HepG2 (cell line): ENCODE measurements around the gene ADARB2. TPM values are rescaled to one million over a fixed set of nuclear protein-coding genes. Genes with fewer than 3 reads are reported as not detected.

Source experiments
- ATAC-seq: fragments of 200-7000 bp; cut with Tn5 transposase; 3 replicates; pipeline ENCODE4 v1.9.1; 2020; ENCODE audit warnings: mild to moderate bottlenecking, moderate library complexity
- BruUV-seq: library from RNA; stranded (reverse); fragments of 400-500 nt; replicated peaks from 2 replicates; lab custom pipeline; 2021; lab: Mats Ljungman, UMichigan
- CTCF ChIA-PET: fragments of 300-600 bp; formaldehyde crosslinking; extraction: SDS; loops from one replicate; lab custom pipeline; 2021; ENCODE audit warnings: low total read pairs, inconsistent platforms, low intra/inter-chr PET ratio; lab: Yijun Ruan, JAX
- POLR2A ChIA-PET: fragments of 350-600 bp; sonication (Branson Sonifier 250); formaldehyde crosslinking; loops from one replicate; lab custom pipeline; 2020; ENCODE audit warnings: antibody characterized with exemption, inconsistent platforms; lab: Yijun Ruan, JAX
- DNase-seq: peaks from one replicate; pipeline ENCODE4 v3.0.0-alpha.2; 2015; ENCODE audit warnings: low spot score
- FAIRE-seq: peaks from 3 replicates; lab custom pipeline; 2011; peaks lifted over from hg19 to GRCh38; lab: Jason Lieb, UNC
- H2AFZ ChIP-seq: one replicate; pipeline ENCODE4 v1.6.1; 2011; ENCODE audit warnings: low read length, inconsistent platforms
- H3K27ac ChIP-seq: fragments of 300-600 bp; 3 replicates; pipeline ENCODE4 v1.8.0; 2011; ENCODE audit warnings: mixed run types, mild to moderate bottlenecking, mixed read lengths, low read length, inconsistent platforms; ENCODE audit not compliant: insufficient read depth; ENCODE audit errors: extremely low read length
- H3K27me3 ChIP-seq, 2 experiments: fragments of 200-600 bp in 1 of 2; 2 replicates in 1 of 2; 3 replicates in 1 of 2; pipeline versions ENCODE4 v1.6.0 to v1.8.0; 2011; ENCODE audit warnings: low read length in 2 of 2, mild to moderate bottlenecking in 2 of 2, moderate library complexity in 2 of 2, inconsistent platforms in 1 of 2; ENCODE audit not compliant: insufficient read depth in 2 of 2, control insufficient read depth in 1 of 2
- H3K36me3 ChIP-seq, 2 experiments: fragments of 200-600 bp in 1 of 2; replicated peaks in 1 of 2; 2 replicates in 1 of 2; 3 replicates in 1 of 2; pipeline versions ENCODE4 v1.5.1 to v1.8.0; 2011; ENCODE audit warnings: low read length in 2 of 2, inconsistent platforms in 1 of 2; ENCODE audit not compliant: insufficient read depth in 2 of 2, control insufficient read depth in 1 of 2
- H3K4me1 ChIP-seq: 2 replicates; pipeline ENCODE4 v1.5.1; 2012; ENCODE audit warnings: low read length, inconsistent platforms; ENCODE audit not compliant: insufficient read depth
- H3K4me2 ChIP-seq: 2 replicates; pipeline ENCODE4 v1.6.0; 2011; ENCODE audit warnings: low read depth, low read length, inconsistent platforms
- H3K4me3 ChIP-seq, 3 experiments: fragments of 200-600 bp in 1 of 3; sonication (generic), shearing (Covaris generic) in 1 of 3; replicated peaks in 1 of 3; 2 replicates each; pipeline ENCODE4 v1.5.1; 2011 to 2016; ENCODE audit warnings: low read length in 3 of 3, inconsistent platforms in 2 of 3, low read depth in 2 of 3, mild to moderate bottlenecking in 2 of 3, control low read depth in 1 of 3, mixed read lengths in 1 of 3; ENCODE audit not compliant: insufficient read depth in 1 of 3
- H3K79me2 ChIP-seq: one replicate; pipeline ENCODE4 v1.6.1; 2011; ENCODE audit warnings: low read length, inconsistent platforms; ENCODE audit not compliant: insufficient read depth
- H3K9ac ChIP-seq: 2 replicates; pipeline ENCODE4 v1.6.0; 2011; ENCODE audit warnings: mild to moderate bottlenecking, low read depth, low read length, inconsistent platforms; ENCODE audit not compliant: insufficient read depth
- H3K9me3 ChIP-seq: 2 replicates; pipeline ENCODE4 v1.5.1; 2012; ENCODE audit warnings: mild to moderate bottlenecking, low read length
- H4K20me1 ChIP-seq: 2 replicates; pipeline ENCODE4 v1.6.0; 2011; ENCODE audit warnings: inconsistent platforms, mild to moderate bottlenecking, low read length, moderate library complexity; ENCODE audit not compliant: insufficient read depth
- CBX2 ChIP-seq, 2 experiments: fragments of 200-600 bp in 1 of 2; sonication (generic); formaldehyde crosslinking in 1 of 2; IDR thresholded peaks; 2 replicates each; pipeline versions ENCODE4 v1.7.0 to v1.8.1; 2018 to 2022; ENCODE audit warnings: low read depth in 2 of 2, low read length in 1 of 2, mild to moderate bottlenecking in 1 of 2, missing genetic modification reagents in 1 of 2
- KLF9 ChIP-seq: IDR thresholded peaks from 2 replicates; pipeline ENCODE4 v1.6.1; 2016; ENCODE audit warnings: low read depth
- MLLT10 ChIP-seq: sonication (generic); formaldehyde crosslinking; IDR thresholded peaks from 2 replicates; pipeline ENCODE4 v1.4.0; 2020; ENCODE audit warnings: missing genetic modification reagents
- NONO ChIP-seq, 2 experiments: fragments of 450-650 bp in 1 of 2; sonication (generic) in 1 of 2; formaldehyde crosslinking in 1 of 2; IDR thresholded peaks in 1 of 2; conservative IDR thresholded peaks in 1 of 2; 2 replicates each; pipeline versions ENCODE4 v1.6.1 to v1.8.0; 2017 to 2022; ENCODE audit warnings: mild to moderate bottlenecking in 1 of 2, missing genetic modification reagents in 1 of 2, moderate library complexity in 1 of 2
- SIX4 ChIP-seq: sonication (generic); formaldehyde crosslinking; IDR thresholded peaks from 2 replicates; pipeline ENCODE4 v1.4.0; 2020; ENCODE audit warnings: missing genetic modification reagents
- TSC22D2 ChIP-seq: sonication (generic); formaldehyde crosslinking; IDR thresholded peaks from 2 replicates; pipeline ENCODE4 v1.5.1; 2020; ENCODE audit warnings: missing genetic modification reagents, mild to moderate bottlenecking, borderline replicate concordance
- ZNF839 ChIP-seq: sonication (generic); formaldehyde crosslinking; IDR thresholded peaks from 2 replicates; pipeline ENCODE4 v1.4.0; 2020; ENCODE audit warnings: missing genetic modification reagents, mild to moderate bottlenecking, borderline replicate concordance
- WGBS: methylation state at CpG from one replicate; pipeline ENCODE4 v1.1.6; 2017; ENCODE audit warnings: low lambda C conversion rate; 5-methylcytosine and 5-hydroxymethylcytosine counted together
- in situ Hi-C: cut with HindIII; loops from 2 replicates; pipeline ENCODE4 v1.10.0; 2017; ENCODE audit warnings: low pct_unique_long_range_greater_than_20kb; ENCODE audit not compliant: extremely low pct_ligation_motif_present
- intact Hi-C: fragments of 100-400 bp; cut with micrococcal nuclease; formaldehyde crosslinking; loops from one replicate; pipeline ENCODE4 v1.10.0; 2022; ENCODE audit not compliant: unreplicated experiment
- polyA plus RNA-seq, 8 experiments: library from polyadenylated mRNA; depleted of rRNA in 3 of 8; stranded (reverse) in 7 of 8; unstranded in 1 of 8; fragments of >200 nt; fragmentation: Illumina TruSeq in 4 of 8; extraction: Trizol in 4 of 8; gene quantifications; 2 replicates each; pipeline versions ENCODE4 v1.2.1 to v1.2.3, GENCODE V29; 2011 to 2016; ENCODE audit warnings: low read depth in 4 of 8, missing spikeins in 1 of 8, mixed read lengths in 1 of 8; ENCODE audit not compliant: insufficient read depth in 1 of 8
- total RNA-seq, 5 experiments: library from RNA; depleted of rRNA; stranded (reverse); fragments of >200 nt; fragmentation: Illumina TruSeq; extraction: Trizol; gene quantifications; 2 replicates each; pipeline ENCODE4 v1.2.3, GENCODE V29; 2016; ENCODE audit warnings: low read depth in 1 of 5
- TF ChIP-seq, protein P1 (sequence below): sonication (generic); formaldehyde crosslinking; IDR thresholded peaks from 2 replicates; pipeline ENCODE4 v1.4.0; 2020; ENCODE audit warnings: missing genetic modification reagents
- TF ChIP-seq, protein P2 (sequence below): sonication (generic); formaldehyde crosslinking; IDR thresholded peaks from 2 replicates; pipeline ENCODE4 v1.8.0; 2022; ENCODE audit warnings: mild to moderate bottlenecking, missing genetic modification reagents, moderate library complexity
- TF ChIP-seq, protein P3 (sequence below): sonication (generic); formaldehyde crosslinking; IDR thresholded peaks from 2 replicates; pipeline ENCODE4 v1.4.0; 2020; ENCODE audit warnings: low read depth, missing genetic modification reagents

ADARB2 gene
- total and polyA plus RNA-seq, 2 of the 13 experiments (the other 11 are each of a cell fraction or from before 2014, with no cell fraction given) = not detected

DNA sequence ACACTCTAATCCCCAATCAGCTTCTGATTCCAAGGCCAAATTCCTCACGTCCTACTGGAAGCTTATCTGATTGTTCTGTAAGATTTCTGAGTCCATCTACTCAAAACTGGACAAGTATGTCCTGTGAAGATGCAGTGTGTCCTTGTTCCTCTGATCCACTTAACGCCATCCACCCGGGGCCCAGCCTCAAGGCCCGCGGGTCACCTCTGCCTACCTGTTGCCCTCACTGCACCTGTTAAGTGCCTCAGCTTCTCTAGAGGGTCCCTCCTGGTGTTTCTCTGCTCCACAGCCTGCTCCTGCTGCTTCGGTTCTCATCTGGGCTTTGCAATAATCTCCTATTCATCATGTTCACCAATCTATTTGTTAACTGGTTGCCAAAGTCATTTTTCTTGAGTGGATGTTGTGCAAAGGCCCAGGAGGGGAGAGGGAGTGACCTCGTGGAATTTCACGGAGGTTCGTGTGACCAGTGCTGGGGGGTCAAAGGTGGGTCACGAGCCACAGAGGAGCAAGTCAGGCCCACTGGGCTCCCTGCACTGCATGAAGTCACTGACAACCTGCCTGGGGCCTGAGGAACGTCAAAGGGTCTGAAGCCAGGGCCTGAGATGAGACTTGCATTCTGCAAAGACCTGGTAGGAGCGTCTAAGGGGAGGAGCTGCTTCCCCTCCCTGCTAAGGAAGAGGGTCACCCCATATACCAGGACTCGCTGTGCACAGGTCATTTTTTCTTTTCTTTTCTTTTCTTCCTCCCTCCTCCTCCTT is 343.0 kb downstream of the ADARB2 start:
- no peaks in the 10 kb centered on the region for H3K79me2 ChIP-seq
- no peak overlapping the region for H3K4me2 ChIP-seq
- H3K4me3 ChIP-seq = no peak overlapping the region
- DNase-seq (no peak), FAIRE-seq (no peak), ATAC-seq (no peak)
- intact Hi-C loops = no loop called here
- in situ Hi-C loops = no loop called here
- POLR2A ChIA-PET = no interaction called here
- no TSS peak for BruUV-seq
- peaks cover 5 to 43% of the 10 kb centered on the region in 2 experiments; a peak in 4 of 5 replicates for H3K27me3 ChIP-seq
- 14% methylated on average over 8 of the region's 13 CpGs for whole genome bisulfite sequencing
- H3K4me1 ChIP-seq = no peaks in the 10 kb centered on the region
- no peaks in the 10 kb centered on the region for H3K36me3 ChIP-seq
- H3K9me3 ChIP-seq = no peaks in the 10 kb centered on the region
- H2AFZ ChIP-seq = no peak overlapping the region
- CTCF ChIA-PET = no interaction called here
- no peak overlapping the region for H3K9ac ChIP-seq
- H4K20me1 ChIP-seq = no peaks in the 10 kb centered on the region
- H3K27ac ChIP-seq = no peak overlapping the region
- TF ChIP-seq KLF9 (CRISPR knock-in tag) = no peak
- no peak for TF ChIP-seq TSC22D2
- TF ChIP-seq MLLT10 (CRISPR knock-in tag) = no peak
- TF ChIP-seq ZNF839 (CRISPR knock-in tag) = no peak
- TF ChIP-seq, protein P1, sequence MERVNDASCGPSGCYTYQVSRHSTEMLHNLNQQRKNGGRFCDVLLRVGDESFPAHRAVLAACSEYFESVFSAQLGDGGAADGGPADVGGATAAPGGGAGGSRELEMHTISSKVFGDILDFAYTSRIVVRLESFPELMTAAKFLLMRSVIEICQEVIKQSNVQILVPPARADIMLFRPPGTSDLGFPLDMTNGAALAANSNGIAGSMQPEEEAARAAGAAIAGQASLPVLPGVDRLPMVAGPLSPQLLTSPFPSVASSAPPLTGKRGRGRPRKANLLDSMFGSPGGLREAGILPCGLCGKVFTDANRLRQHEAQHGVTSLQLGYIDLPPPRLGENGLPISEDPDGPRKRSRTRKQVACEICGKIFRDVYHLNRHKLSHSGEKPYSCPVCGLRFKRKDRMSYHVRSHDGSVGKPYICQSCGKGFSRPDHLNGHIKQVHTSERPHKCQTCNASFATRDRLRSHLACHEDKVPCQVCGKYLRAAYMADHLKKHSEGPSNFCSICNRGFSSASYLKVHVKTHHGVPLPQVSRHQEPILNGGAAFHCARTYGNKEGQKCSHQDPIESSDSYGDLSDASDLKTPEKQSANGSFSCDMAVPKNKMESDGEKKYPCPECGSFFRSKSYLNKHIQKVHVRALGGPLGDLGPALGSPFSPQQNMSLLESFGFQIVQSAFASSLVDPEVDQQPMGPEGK (CRISPR knock-in tag) = no peak

DNA sequence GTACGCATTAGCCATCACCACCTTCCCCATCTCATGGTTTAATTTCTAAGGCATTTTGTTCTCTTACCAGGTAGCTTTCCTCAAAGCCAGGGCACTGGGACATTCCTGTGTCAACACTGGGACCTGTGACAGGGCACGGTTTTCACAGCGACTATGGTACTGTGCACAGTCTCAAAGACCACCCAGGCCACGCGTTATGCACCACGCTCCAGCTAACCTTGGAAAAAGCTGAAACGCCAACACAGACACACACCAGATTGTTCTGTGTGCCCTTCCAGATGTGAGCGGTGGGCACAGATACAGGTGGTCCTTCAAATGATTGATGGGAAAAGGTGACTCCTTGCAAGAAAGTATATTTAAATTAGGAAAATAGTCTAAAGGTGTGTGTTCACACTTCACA is 343.8 kb downstream of the ADARB2 start:
- DNase-seq = no peak
- no peaks in the 10 kb centered on the region for H3K79me2 ChIP-seq
- intact Hi-C loops (no loop called here), in situ Hi-C loops (no loop called here)
- no peak for ATAC-seq
- no peak overlapping the region for H2AFZ ChIP-seq
- H4K20me1 ChIP-seq = no peaks in the 10 kb centered on the region
- H3K4me3 ChIP-seq = no peak overlapping the region
- H3K9me3 ChIP-seq = no peaks in the 10 kb centered on the region
- H3K27ac ChIP-seq = no peak overlapping the region
- H3K27me3 ChIP-seq = peaks cover 4 to 35% of the 10 kb centered on the region in 2 experiments; a peak in 4 of 5 replicates
- H3K9ac ChIP-seq = no peak overlapping the region
- 54% methylated on average over 8 of the region's 8 CpGs for WGBS
- BruUV-seq = no TSS peak
- no peaks in the 10 kb centered on the region for H3K36me3 ChIP-seq
- H3K4me2 ChIP-seq = no peak overlapping the region
- ChIA-PET CTCF (no interaction called here), POLR2A (no interaction called here)
- FAIRE-seq = no peak
- no peaks in the 10 kb centered on the region for H3K4me1 ChIP-seq
- TF ChIP-seq SIX4 = no peak
- TF ChIP-seq, protein P2, sequence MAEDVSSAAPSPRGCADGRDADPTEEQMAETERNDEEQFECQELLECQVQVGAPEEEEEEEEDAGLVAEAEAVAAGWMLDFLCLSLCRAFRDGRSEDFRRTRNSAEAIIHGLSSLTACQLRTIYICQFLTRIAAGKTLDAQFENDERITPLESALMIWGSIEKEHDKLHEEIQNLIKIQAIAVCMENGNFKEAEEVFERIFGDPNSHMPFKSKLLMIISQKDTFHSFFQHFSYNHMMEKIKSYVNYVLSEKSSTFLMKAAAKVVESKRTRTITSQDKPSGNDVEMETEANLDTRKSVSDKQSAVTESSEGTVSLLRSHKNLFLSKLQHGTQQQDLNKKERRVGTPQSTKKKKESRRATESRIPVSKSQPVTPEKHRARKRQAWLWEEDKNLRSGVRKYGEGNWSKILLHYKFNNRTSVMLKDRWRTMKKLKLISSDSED (CRISPR knock-in tag) = no peak
- TF ChIP-seq CBX2 (IDR thresholded peaks at IDR 0.05; ENCODE audit: low read depth, low read length) = no peak
- TF ChIP-seq CBX2 (CRISPR knock-in tag; IDR thresholded peaks at IDR 0.05; ENCODE audit: low read depth) = no peak
- TF ChIP-seq, protein P3, sequence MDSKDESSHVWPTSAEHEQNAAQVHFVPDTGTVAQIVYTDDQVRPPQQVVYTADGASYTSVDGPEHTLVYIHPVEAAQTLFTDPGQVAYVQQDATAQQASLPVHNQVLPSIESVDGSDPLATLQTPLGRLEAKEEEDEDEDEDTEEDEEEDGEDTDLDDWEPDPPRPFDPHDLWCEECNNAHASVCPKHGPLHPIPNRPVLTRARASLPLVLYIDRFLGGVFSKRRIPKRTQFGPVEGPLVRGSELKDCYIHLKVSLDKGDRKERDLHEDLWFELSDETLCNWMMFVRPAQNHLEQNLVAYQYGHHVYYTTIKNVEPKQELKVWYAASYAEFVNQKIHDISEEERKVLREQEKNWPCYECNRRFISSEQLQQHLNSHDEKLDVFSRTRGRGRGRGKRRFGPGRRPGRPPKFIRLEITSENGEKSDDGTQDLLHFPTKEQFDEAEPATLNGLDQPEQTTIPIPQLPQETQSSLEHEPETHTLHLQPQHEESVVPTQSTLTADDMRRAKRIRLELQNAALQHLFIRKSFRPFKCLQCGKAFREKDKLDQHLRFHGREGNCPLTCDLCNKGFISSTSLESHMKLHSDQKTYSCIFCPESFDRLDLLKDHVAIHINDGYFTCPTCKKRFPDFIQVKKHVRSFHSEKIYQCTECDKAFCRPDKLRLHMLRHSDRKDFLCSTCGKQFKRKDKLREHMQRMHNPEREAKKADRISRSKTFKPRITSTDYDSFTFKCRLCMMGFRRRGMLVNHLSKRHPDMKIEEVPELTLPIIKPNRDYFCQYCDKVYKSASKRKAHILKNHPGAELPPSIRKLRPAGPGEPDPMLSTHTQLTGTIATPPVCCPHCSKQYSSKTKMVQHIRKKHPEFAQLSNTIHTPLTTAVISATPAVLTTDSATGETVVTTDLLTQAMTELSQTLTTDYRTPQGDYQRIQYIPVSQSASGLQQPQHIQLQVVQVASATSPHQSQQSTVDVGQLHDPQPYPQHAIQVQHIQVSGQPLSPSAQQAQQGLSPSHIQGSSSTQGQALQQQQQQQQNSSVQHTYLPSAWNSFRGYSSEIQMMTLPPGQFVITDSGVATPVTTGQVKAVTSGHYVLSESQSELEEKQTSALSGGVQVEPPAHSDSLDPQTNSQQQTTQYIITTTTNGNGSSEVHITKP (CRISPR knock-in tag) = no peak
- no peak for TF ChIP-seq NONO (IDR thresholded peaks at IDR 0.05)
- TF ChIP-seq NONO (CRISPR knock-in tag; conservative IDR thresholded peaks at IDR 0.05) = no peak
